Measurements from ENCODE around the gene HNRNPLL.

DNA sequence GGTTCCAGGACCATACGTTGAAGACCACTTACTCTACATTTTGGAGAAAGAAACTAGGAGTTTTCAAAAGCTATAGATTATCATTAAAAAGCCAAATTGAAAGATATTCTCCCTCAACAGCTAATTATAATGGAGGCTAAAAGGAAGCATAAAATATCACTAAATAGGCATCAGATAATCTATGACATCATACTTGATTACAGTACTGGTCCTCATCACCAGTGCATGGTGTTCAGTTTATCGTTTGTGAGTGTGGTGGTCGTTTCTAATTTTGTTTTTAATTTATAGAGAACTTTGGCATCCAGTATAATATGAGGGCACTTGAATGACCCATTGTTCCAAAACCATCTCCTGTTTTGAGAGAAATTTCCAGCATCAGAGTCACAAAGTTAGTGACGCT, 80.9 kb downstream of the HNRNPLL start:
- TF ChIP-seq ZNF565 (CRISPR knock-in tag; conservative IDR thresholded peaks at IDR 0.05; ENCODE audit: low read depth), result no peak
- TF ChIP-seq, protein P1, sequence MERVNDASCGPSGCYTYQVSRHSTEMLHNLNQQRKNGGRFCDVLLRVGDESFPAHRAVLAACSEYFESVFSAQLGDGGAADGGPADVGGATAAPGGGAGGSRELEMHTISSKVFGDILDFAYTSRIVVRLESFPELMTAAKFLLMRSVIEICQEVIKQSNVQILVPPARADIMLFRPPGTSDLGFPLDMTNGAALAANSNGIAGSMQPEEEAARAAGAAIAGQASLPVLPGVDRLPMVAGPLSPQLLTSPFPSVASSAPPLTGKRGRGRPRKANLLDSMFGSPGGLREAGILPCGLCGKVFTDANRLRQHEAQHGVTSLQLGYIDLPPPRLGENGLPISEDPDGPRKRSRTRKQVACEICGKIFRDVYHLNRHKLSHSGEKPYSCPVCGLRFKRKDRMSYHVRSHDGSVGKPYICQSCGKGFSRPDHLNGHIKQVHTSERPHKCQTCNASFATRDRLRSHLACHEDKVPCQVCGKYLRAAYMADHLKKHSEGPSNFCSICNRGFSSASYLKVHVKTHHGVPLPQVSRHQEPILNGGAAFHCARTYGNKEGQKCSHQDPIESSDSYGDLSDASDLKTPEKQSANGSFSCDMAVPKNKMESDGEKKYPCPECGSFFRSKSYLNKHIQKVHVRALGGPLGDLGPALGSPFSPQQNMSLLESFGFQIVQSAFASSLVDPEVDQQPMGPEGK (CRISPR knock-in tag; IDR thresholded peaks at IDR 0.05; ENCODE audit: borderline replicate concordance), result no peak
- TF ChIP-seq ZFP3 (CRISPR knock-in tag; IDR thresholded peaks at IDR 0.05), result no peak
- no peak for TF ChIP-seq ZFP30 (CRISPR knock-in tag; IDR thresholded peaks at IDR 0.05)
- TF ChIP-seq ISL1 (CRISPR knock-in tag; IDR thresholded peaks at IDR 0.05), result no peak
- TF ChIP-seq ARNTL (CRISPR knock-in tag; IDR thresholded peaks at IDR 0.05; ENCODE audit: borderline replicate concordance, low read depth), result no peak
- no peak for TF ChIP-seq CSDC2 (CRISPR knock-in tag; IDR thresholded peaks at IDR 0.05)
- TF ChIP-seq TCF4 (CRISPR knock-in tag; IDR thresholded peaks at IDR 0.05; ENCODE audit: borderline replicate concordance), result no peak
- no peak for TF ChIP-seq ZNF70 (CRISPR knock-in tag; IDR thresholded peaks at IDR 0.05)
- TF ChIP-seq, protein P2, sequence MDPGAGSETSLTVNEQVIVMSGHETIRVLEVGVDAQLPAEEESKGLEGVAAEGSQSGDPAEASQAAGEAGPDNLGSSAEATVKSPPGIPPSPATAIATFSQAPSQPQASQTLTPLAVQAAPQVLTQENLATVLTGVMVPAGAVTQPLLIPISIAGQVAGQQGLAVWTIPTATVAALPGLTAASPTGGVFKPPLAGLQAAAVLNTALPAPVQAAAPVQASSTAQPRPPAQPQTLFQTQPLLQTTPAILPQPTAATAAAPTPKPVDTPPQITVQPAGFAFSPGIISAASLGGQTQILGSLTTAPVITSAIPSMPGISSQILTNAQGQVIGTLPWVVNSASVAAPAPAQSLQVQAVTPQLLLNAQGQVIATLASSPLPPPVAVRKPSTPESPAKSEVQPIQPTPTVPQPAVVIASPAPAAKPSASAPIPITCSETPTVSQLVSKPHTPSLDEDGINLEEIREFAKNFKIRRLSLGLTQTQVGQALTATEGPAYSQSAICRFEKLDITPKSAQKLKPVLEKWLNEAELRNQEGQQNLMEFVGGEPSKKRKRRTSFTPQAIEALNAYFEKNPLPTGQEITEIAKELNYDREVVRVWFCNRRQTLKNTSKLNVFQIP (CRISPR knock-in tag; IDR thresholded peaks at IDR 0.05; ENCODE audit: borderline replicate concordance, low read depth), result no peak
- no peak for TF ChIP-seq TSHZ2 (CRISPR knock-in tag; IDR thresholded peaks at IDR 0.05)
- TF ChIP-seq PPARA (CRISPR knock-in tag; IDR thresholded peaks at IDR 0.05; ENCODE audit: borderline replicate concordance), result no peak
- TF ChIP-seq ESRRG (CRISPR knock-in tag; IDR thresholded peaks at IDR 0.05), result no peak
- TF ChIP-seq ZC3H10 (CRISPR knock-in tag; IDR thresholded peaks at IDR 0.05), result no peak
